Keratinocyte (primary cell): ENCODE measurements around the gene KDM7A. TPM values are rescaled to one million over a fixed set of nuclear protein-coding genes. Genes with fewer than 3 reads are reported as not detected.

Experiments
- DNase-seq: peaks from one replicate; pipeline ENCODE4 v3.0.0-alpha.2; 2011; ENCODE audit warnings: low read depth, missing footprints, low spot score
- FAIRE-seq: peaks from 2 replicates; lab custom pipeline; 2011; peaks lifted over from hg19 to GRCh38; lab: Jason Lieb, UNC
- H2AFZ ChIP-seq: 2 replicates; pipeline ENCODE4 v1.6.0; 2012; ENCODE audit warnings: low read length, control low read depth, inconsistent platforms; ENCODE audit not compliant: control insufficient read depth
- H3K27ac ChIP-seq: 2 replicates; pipeline ENCODE4 v1.5.1; 2011; ENCODE audit warnings: low read length; ENCODE audit not compliant: control insufficient read depth, insufficient read depth
- H3K27me3 ChIP-seq: 3 replicates; pipeline ENCODE4 v1.6.0; 2011; ENCODE audit warnings: low read length; ENCODE audit not compliant: control insufficient read depth, insufficient read depth; ENCODE audit errors: extremely low read depth
- H3K36me3 ChIP-seq, 2 experiments: 2 replicates in 1 of 2; 3 replicates in 1 of 2; pipeline ENCODE4 v1.5.1; 2011; ENCODE audit warnings: low read length in 2 of 2, mild to moderate bottlenecking in 1 of 2; ENCODE audit not compliant: control insufficient read depth in 2 of 2, insufficient read depth in 2 of 2; ENCODE audit errors: extremely low read depth in 1 of 2
- H3K4me1 ChIP-seq: 3 replicates; pipeline ENCODE4 v1.5.1; 2011; ENCODE audit warnings: low read length; ENCODE audit not compliant: control insufficient read depth, insufficient read depth; ENCODE audit errors: extremely low read depth
- H3K4me2 ChIP-seq: 3 replicates; pipeline ENCODE4 v1.6.0; 2011; ENCODE audit warnings: low read depth, low read length; ENCODE audit not compliant: control insufficient read depth, insufficient read depth; ENCODE audit errors: extremely low read depth
- H3K4me3 ChIP-seq, 3 experiments: fragments of 200-600 bp in 1 of 3; sonication (generic) in 1 of 3; 2 replicates in 2 of 3; 3 replicates in 1 of 3; pipeline ENCODE4 v1.5.1; 2011 to 2016; ENCODE audit warnings: low read length in 3 of 3, mild to moderate bottlenecking in 3 of 3, control low read depth in 2 of 3, inconsistent platforms in 1 of 3, low read depth in 1 of 3, mixed read lengths in 1 of 3, mixed run types in 1 of 3, moderate library complexity in 1 of 3; ENCODE audit not compliant: control insufficient read depth in 2 of 3, insufficient read depth in 2 of 3; ENCODE audit errors: extremely low read depth in 1 of 3
- H3K79me2 ChIP-seq: 2 replicates; pipeline ENCODE4 v1.6.0; 2012; ENCODE audit warnings: low read length; ENCODE audit not compliant: control insufficient read depth, insufficient read depth
- H3K9ac ChIP-seq: 3 replicates; pipeline ENCODE4 v1.6.0; 2011; ENCODE audit warnings: low read length; ENCODE audit not compliant: control insufficient read depth, insufficient read depth; ENCODE audit errors: extremely low read depth
- H3K9me1 ChIP-seq: 3 replicates; pipeline ENCODE4 v1.6.0; 2011; ENCODE audit warnings: low read length; ENCODE audit not compliant: control insufficient read depth, insufficient read depth; ENCODE audit errors: extremely low read depth
- H3K9me3 ChIP-seq: 2 replicates; pipeline ENCODE4 v1.5.1; 2012; ENCODE audit warnings: low read depth, low read length; ENCODE audit not compliant: control insufficient read depth
- H4K20me1 ChIP-seq: 3 replicates; pipeline ENCODE4 v1.6.0; 2011; ENCODE audit warnings: low read length; ENCODE audit not compliant: control insufficient read depth, insufficient read depth; ENCODE audit errors: extremely low read depth
- CTCF ChIP-seq, 3 experiments: IDR thresholded peaks in 1 of 3; conservative IDR thresholded peaks in 1 of 3; optimal IDR thresholded peaks in 1 of 3; 2 replicates in 2 of 3; 3 replicates in 1 of 3; pipeline versions ENCODE3 to v1.5.1; 2011; ENCODE audit warnings: low read length in 3 of 3, mild to moderate bottlenecking in 3 of 3, moderate library complexity in 2 of 3, control low read depth in 1 of 3, inconsistent platforms in 1 of 3; ENCODE audit not compliant: insufficient read depth in 2 of 3; ENCODE audit errors: extremely low read depth in 1 of 3
- EZH2 ChIP-seq: IDR thresholded peaks from one replicate; pipeline ENCODE4 v1.6.1; 2012; ENCODE audit warnings: inconsistent platforms, mild to moderate bottlenecking, low read length, moderate library complexity
- dilution Hi-C: fragments of 300-500 bp; cut with MboI; formaldehyde crosslinking; loops from one replicate; pipeline ENCODE4 v1.7.0; 2020; ENCODE audit warnings: low sequenced_read_pairs; ENCODE audit not compliant: extremely low pct_ligation_motif_present
- polyA plus RNA-seq, 5 experiments: library from polyadenylated mRNA; depleted of rRNA in 3 of 5; stranded (reverse) in 3 of 5; stranded (forward) in 1 of 5; unstranded in 1 of 5; fragments of >200 nt; gene quantifications; 1 replicate in 1 of 5; 2 replicates in 3 of 5; 3 replicates in 1 of 5; pipeline versions ENCODE4 v1.2.1 to v1.2.3, GENCODE V29; 2011 to 2012; ENCODE audit warnings: missing spikeins in 2 of 5, low read depth in 1 of 5, low replicate concordance in 1 of 5

Gene KDM7A
- polyA plus RNA-seq, 1 donor (not counting 4 experiments of a cell fraction or from before 2014, with no cell fraction given): 3.3 TPM

- H3K4me2 ChIP-seq: no peak overlapping the region
- no peaks in the 10 kb centered on the region for H3K9me1 ChIP-seq
- dilution Hi-C loops: no loop called here
- H3K9ac ChIP-seq: no peak overlapping the region
- TF ChIP-seq CTCF (optimal IDR thresholded peaks at IDR 0.05 in 1 of 3, IDR thresholded peaks at IDR 0.05 in 1 of 3, conservative IDR thresholded peaks at IDR 0.05 in 1 of 3; ENCODE audit: extremely low read depth in 1 of 3, insufficient read depth in 2 of 3, low read length in 3 of 3) (no peak), EZH2 (no peak)
- H3K9me3 ChIP-seq: no peaks in the 10 kb centered on the region
- H3K36me3 ChIP-seq: peaks cover 3 to 4% of the 10 kb centered on the region in 2 experiments
- no peaks in the 10 kb centered on the region for H3K4me1 ChIP-seq
- no peak overlapping the region for H3K4me3 ChIP-seq
- no peaks in the 10 kb centered on the region for H3K27me3 ChIP-seq
- H2AFZ ChIP-seq: no peak overlapping the region
- H4K20me1 ChIP-seq: no peaks in the 10 kb centered on the region
- no peaks in the 10 kb centered on the region for H3K79me2 ChIP-seq
- no peak for FAIRE-seq
- no peak overlapping the region for H3K27ac ChIP-seq
- no peak for DNase-seq
Measured at GRCh38 chr7:140126435-140127034, 50.2 kb downstream of the KDM7A start.

- Histone ChIP-seq H3K79me2 (no peaks in the 10 kb centered on the region), H3K36me3 (peaks cover 4% of the 10 kb centered on the region in 2 experiments), H2AFZ (no peak overlapping the region), H3K4me1 (no peaks in the 10 kb centered on the region), H3K27ac (no peak overlapping the region), H4K20me1 (no peaks in the 10 kb centered on the region), H3K9me3 (no peaks in the 10 kb centered on the region), H3K9me1 (no peaks in the 10 kb centered on the region), H3K4me2 (no peak overlapping the region), H3K4me3 (no peak overlapping the region), H3K9ac (no peak overlapping the region), H3K27me3 (no peaks in the 10 kb centered on the region)
- DNase-seq: no peak
- TF ChIP-seq CTCF (optimal IDR thresholded peaks at IDR 0.05 in 1 of 3, IDR thresholded peaks at IDR 0.05 in 1 of 3, conservative IDR thresholded peaks at IDR 0.05 in 1 of 3; ENCODE audit: extremely low read depth in 1 of 3, insufficient read depth in 2 of 3, low read length in 3 of 3) (no peak), EZH2 (no peak)
- FAIRE-seq: no peak
- dilution Hi-C loops: no loop called here
Measured at GRCh38 chr7:140122965-140123364, 53.8 kb downstream of the KDM7A start.
